ENCODE data around the gene LDLRAP1.
"Not testable (repeated sequence)": the region's sequence is repeated elsewhere in the genome, so short reads cannot be mapped to it uniquely, and the experiment has no call there.

DNA sequence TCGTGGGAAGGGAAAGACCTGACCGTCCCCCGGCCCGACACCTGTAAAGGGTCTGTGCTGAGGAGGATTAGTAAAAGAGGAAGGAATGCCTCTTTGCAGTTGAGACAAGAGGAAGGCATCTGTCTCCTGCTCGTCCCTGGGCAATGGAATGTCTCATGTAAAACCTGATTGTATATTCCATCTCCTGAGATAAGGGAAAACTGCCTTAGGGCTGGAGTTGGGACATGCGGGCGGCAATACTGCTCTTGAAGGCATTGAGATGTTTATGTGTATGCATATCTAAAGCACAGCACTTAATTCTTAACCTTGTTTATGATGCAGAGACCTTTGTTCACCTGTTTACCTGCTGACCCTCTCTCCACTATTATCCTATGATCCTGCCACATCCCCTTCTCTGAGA is 44.8 kb downstream of the LDLRAP1 start:
- TF ChIP-seq, protein P1, sequence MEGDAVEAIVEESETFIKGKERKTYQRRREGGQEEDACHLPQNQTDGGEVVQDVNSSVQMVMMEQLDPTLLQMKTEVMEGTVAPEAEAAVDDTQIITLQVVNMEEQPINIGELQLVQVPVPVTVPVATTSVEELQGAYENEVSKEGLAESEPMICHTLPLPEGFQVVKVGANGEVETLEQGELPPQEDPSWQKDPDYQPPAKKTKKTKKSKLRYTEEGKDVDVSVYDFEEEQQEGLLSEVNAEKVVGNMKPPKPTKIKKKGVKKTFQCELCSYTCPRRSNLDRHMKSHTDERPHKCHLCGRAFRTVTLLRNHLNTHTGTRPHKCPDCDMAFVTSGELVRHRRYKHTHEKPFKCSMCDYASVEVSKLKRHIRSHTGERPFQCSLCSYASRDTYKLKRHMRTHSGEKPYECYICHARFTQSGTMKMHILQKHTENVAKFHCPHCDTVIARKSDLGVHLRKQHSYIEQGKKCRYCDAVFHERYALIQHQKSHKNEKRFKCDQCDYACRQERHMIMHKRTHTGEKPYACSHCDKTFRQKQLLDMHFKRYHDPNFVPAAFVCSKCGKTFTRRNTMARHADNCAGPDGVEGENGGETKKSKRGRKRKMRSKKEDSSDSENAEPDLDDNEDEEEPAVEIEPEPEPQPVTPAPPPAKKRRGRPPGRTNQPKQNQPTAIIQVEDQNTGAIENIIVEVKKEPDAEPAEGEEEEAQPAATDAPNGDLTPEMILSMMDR (IDR thresholded peaks at IDR 0.05) = not testable (repeated sequence)
- TF ChIP-seq POLR2A (IDR thresholded peaks at IDR 0.05) = not testable (repeated sequence)
